Suprapubic skin (tissue), 4 donors: ENCODE results near the gene ECM1.

Source experiments
- EP300 ChIP-seq: sonication (generic); formaldehyde crosslinking; IDR thresholded peaks from one replicate; pipeline ENCODE4 v1.6.1; 2017; ENCODE audit warnings: antibody characterized with exemption
- POLR2A ChIP-seq, 2 donors: fragments of 450-650 bp; IDR thresholded peaks; one replicate each; pipeline ENCODE4 v1.6.1; 2017; ENCODE audit warnings: antibody characterized with exemption in 2 of 2, mild to moderate bottlenecking in 2 of 2, moderate library complexity in 2 of 2
- POLR2AphosphoS5 ChIP-seq, 3 donors: sonication (generic); formaldehyde crosslinking; IDR thresholded peaks; one replicate each; pipeline ENCODE4 v1.6.1; 2017; ENCODE audit warnings: antibody characterized with exemption in 3 of 3
- TF ChIP-seq, protein P1 (sequence below), 2 donors: fragments of 200-600 bp in 1 of 2; fragments of 450-650 bp in 1 of 2; sonication (generic) in 1 of 2; IDR thresholded peaks; one replicate each; pipeline ENCODE4 v1.5.1; 2016 to 2019; ENCODE audit warnings: antibody characterized with exemption in 2 of 2, mild to moderate bottlenecking in 1 of 2, moderate library complexity in 1 of 2

DNA sequence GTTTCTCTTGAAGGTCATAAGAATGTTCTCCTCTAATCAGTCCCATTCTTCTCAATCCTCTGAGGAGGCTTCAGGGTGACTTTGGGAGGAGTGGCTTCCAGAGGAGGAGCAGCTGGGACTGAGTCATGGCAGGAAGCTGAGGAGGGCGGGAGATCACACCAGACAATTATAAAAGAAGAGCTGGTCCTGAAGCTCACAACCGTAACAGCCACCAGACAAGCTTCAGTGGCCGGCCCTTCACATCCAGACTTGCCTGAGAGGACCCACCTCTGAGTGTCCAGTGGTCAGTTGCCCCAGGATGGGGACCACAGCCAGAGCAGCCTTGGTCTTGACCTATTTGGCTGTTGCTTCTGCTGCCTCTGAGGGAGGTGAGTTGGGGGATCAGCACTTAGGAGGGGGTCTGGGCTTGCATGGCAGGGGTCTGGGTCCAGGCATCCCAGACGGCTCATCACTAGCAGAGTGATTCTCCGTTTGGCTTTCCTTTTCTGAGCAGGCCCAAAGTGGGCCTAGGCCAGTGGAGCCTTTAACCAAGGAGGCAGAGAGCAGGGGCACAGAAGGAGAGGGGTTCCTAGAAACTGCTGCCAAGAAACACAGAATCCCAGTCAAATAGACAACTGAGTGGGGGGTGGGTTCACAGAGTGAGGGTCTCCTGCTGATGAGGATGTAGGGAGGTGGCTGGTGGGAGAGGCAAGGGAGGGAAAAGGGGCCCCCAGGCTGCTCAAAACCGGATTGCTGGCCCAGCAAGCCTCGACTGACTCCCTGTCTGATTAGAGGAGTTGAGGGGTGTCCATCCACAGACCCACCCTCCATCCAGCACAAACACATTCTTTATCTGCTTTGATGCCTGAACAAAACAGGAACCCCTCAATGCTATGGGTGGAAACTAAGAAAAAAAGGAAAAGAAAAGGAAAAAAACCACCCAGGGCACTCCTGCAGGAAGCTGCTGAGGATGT, at the start of gene ECM1:
- TF ChIP-seq, protein P1, sequence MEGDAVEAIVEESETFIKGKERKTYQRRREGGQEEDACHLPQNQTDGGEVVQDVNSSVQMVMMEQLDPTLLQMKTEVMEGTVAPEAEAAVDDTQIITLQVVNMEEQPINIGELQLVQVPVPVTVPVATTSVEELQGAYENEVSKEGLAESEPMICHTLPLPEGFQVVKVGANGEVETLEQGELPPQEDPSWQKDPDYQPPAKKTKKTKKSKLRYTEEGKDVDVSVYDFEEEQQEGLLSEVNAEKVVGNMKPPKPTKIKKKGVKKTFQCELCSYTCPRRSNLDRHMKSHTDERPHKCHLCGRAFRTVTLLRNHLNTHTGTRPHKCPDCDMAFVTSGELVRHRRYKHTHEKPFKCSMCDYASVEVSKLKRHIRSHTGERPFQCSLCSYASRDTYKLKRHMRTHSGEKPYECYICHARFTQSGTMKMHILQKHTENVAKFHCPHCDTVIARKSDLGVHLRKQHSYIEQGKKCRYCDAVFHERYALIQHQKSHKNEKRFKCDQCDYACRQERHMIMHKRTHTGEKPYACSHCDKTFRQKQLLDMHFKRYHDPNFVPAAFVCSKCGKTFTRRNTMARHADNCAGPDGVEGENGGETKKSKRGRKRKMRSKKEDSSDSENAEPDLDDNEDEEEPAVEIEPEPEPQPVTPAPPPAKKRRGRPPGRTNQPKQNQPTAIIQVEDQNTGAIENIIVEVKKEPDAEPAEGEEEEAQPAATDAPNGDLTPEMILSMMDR (IDR thresholded peaks at IDR 0.05) = no peak
- TF ChIP-seq POLR2A (IDR thresholded peaks at IDR 0.05) = no peak
- no peak for TF ChIP-seq POLR2AphosphoS5 (IDR thresholded peaks at IDR 0.05)
- TF ChIP-seq EP300 = no peak
